Measurements from ENCODE around the gene APBB2. TPM values are rescaled to one million over a fixed set of nuclear protein-coding genes. Genes with fewer than 3 reads are reported as not detected.

Gene APBB2
- total RNA-seq, 1 experiment from 2014 or later = 80.7 TPM

GRCh38 chr4:41217374-41217773 is 3.0 kb upstream of the APBB2 start:
- CTCF ChIA-PET = interaction anchor here (1.4 kb wide), 2 partner anchors 241 to 289 kb away, joined by 5 to 13 read pairs; no protein-coding TSS in a partner anchor
- POLR2A ChIA-PET = interaction anchor here (1.4 kb wide), 2 partner anchors 40 to 286 kb away, joined by 4 to 9 read pairs; partner anchors contain the start of gene UCHL1
- peak overlapping the region; percentile 78 for H3K4me3 ChIP-seq (ENCODE audit: low read depth, low read length)

GRCh38 chr4:41217020-41217333 is 2.6 kb upstream of the APBB2 start:
- no peaks in the 10 kb centered on the region for H3K9me3 ChIP-seq
- H3K4me3 ChIP-seq (ENCODE audit: low read depth, low read length) = peak overlapping the region; percentile 78
- H3K4me1 ChIP-seq = peaks cover 19% of the 10 kb centered on the region
- Mint-ChIP-seq H3K27ac (ENCODE audit: unreplicated experiment) (peak overlapping the region; percentile 93), H3K27me3 (ENCODE audit: insufficient read depth, unreplicated experiment) (no peaks in the 10 kb centered on the region), H3K4me3 (ENCODE audit: unreplicated experiment) (peak overlapping the region; percentile 99), H3K4me1 (ENCODE audit: low read depth, unreplicated experiment) (peaks cover 10% of the 10 kb centered on the region), H3K9me3 (ENCODE audit: unreplicated experiment) (no peaks in the 10 kb centered on the region), H3K36me3 (ENCODE audit: insufficient read depth, unreplicated experiment) (peaks cover 17% of the 10 kb centered on the region)
- intact Hi-C loops (cut with micrococcal nuclease; ENCODE audit: unreplicated experiment) = loop anchor here (10.0 kb wide), 1 partner anchor 472 kb away; the partner anchor contains the start of gene NSUN7
- ChIA-PET CTCF (interaction anchor here (0.6 to 1.4 kb wide), 4 partner anchors 241 to 319 kb away, joined by 3 to 13 read pairs (median 4); no protein-coding TSS in a partner anchor), POLR2A (interaction anchor here (0.6 to 1.4 kb wide), 4 partner anchors 31 to 286 kb away, joined by 3 to 9 read pairs (median 4); partner anchors contain the start of gene UCHL1)
- no TSS peak for BruUV-seq (replicated peaks)
- no peak for TF ChIP-seq CTCF (IDR thresholded peaks at IDR 0.05; ENCODE audit: insufficient read depth in 1 of 2, low read depth in 1 of 2, low read length in 1 of 2, severe bottlenecking in 1 of 2, unreplicated experiment in 1 of 2)
- H3K27me3 ChIP-seq (replicated peaks; ENCODE audit: control insufficient read depth, insufficient read depth, low read length) = no peaks in the 10 kb centered on the region
- DNase-seq = no peak
- H3K36me3 ChIP-seq (ENCODE audit: control insufficient read depth, insufficient read depth, low read length) = no peaks in the 10 kb centered on the region

More at GRCh38 chr4:41217374-41217773, 3.0 kb upstream of the APBB2 start:
- no peaks in the 10 kb centered on the region for H3K36me3 ChIP-seq (ENCODE audit: control insufficient read depth, insufficient read depth, low read length)
- no peaks in the 10 kb centered on the region for H3K9me3 ChIP-seq
- intact Hi-C loops (cut with micrococcal nuclease; ENCODE audit: unreplicated experiment) = loop anchor here (10.0 kb wide), 1 partner anchor 473 kb away; the partner anchor contains the start of gene NSUN7
- Mint-ChIP-seq H3K27me3 (ENCODE audit: insufficient read depth, unreplicated experiment) (no peaks in the 10 kb centered on the region), H3K9me3 (ENCODE audit: unreplicated experiment) (no peaks in the 10 kb centered on the region), H3K36me3 (ENCODE audit: insufficient read depth, unreplicated experiment) (peaks cover 13% of the 10 kb centered on the region), H3K4me1 (ENCODE audit: low read depth, unreplicated experiment) (peaks cover 10% of the 10 kb centered on the region), H3K4me3 (ENCODE audit: unreplicated experiment) (peak overlapping the region; percentile 99), H3K27ac (ENCODE audit: unreplicated experiment) (peak overlapping the region; percentile 93)
- H3K27me3 ChIP-seq (replicated peaks; ENCODE audit: control insufficient read depth, insufficient read depth, low read length) = no peaks in the 10 kb centered on the region
- no peak for DNase-seq
- no TSS peak for BruUV-seq (replicated peaks)
- no peak for TF ChIP-seq CTCF (IDR thresholded peaks at IDR 0.05; ENCODE audit: insufficient read depth in 1 of 2, low read depth in 1 of 2, low read length in 1 of 2, severe bottlenecking in 1 of 2, unreplicated experiment in 1 of 2)
- H3K4me1 ChIP-seq = peaks cover 19% of the 10 kb centered on the region

GRCh38 chr4:41216294-41217019 is 2.1 kb upstream of the APBB2 start:
- peak; percentile 17 to 58 for TF ChIP-seq CTCF (IDR thresholded peaks at IDR 0.05; ENCODE audit: insufficient read depth in 1 of 2, low read depth in 1 of 2, low read length in 1 of 2, severe bottlenecking in 1 of 2, unreplicated experiment in 1 of 2)
- POLR2A ChIA-PET = interaction anchor here (0.6 to 1.4 kb wide), 5 partner anchors 31 to 285 kb away, joined by 3 to 9 read pairs (median 5); partner anchors contain the start of gene UCHL1
- Mint-ChIP-seq H3K4me1 (ENCODE audit: low read depth, unreplicated experiment) (peaks cover 10% of the 10 kb centered on the region), H3K27me3 (ENCODE audit: insufficient read depth, unreplicated experiment) (no peaks in the 10 kb centered on the region), H3K9me3 (ENCODE audit: unreplicated experiment) (no peaks in the 10 kb centered on the region), H3K4me3 (ENCODE audit: unreplicated experiment) (peak overlapping the region; percentile 99), H3K36me3 (ENCODE audit: insufficient read depth, unreplicated experiment) (peaks cover 23% of the 10 kb centered on the region), H3K27ac (ENCODE audit: unreplicated experiment) (peak overlapping the region; percentile 93)
- peak; percentile 93 to 94 for DNase-seq
- Histone ChIP-seq H3K9me3 (no peaks in the 10 kb centered on the region), H3K36me3 (ENCODE audit: control insufficient read depth, insufficient read depth, low read length) (no peaks in the 10 kb centered on the region), H3K4me1 (peaks cover 19% of the 10 kb centered on the region), H3K4me3 (ENCODE audit: low read depth, low read length) (peak overlapping the region; percentile 78), H3K27me3 (replicated peaks; ENCODE audit: control insufficient read depth, insufficient read depth, low read length) (no peaks in the 10 kb centered on the region)
- intact Hi-C loops (cut with micrococcal nuclease; ENCODE audit: unreplicated experiment) = loop anchor here (1.0 to 10.0 kb wide), 2 partner anchors 40 to 472 kb away; partner anchors contain the start of genes NSUN7 and UCHL1
- TSS peak; percentile 98 for BruUV-seq (replicated peaks)
- CTCF ChIA-PET = interaction anchor here (0.6 to 1.4 kb wide), 6 partner anchors 29 to 319 kb away, joined by 3 to 13 read pairs (median 5); no protein-coding TSS in a partner anchor

Measured in Caco-2 (cell line).